Measurements from ENCODE around the gene ANKAR.
"Not testable (repeated sequence)": the region's sequence is repeated elsewhere in the genome, so short reads cannot be mapped to it uniquely, and the experiment has no call there.

ANKAR gene

DNA sequence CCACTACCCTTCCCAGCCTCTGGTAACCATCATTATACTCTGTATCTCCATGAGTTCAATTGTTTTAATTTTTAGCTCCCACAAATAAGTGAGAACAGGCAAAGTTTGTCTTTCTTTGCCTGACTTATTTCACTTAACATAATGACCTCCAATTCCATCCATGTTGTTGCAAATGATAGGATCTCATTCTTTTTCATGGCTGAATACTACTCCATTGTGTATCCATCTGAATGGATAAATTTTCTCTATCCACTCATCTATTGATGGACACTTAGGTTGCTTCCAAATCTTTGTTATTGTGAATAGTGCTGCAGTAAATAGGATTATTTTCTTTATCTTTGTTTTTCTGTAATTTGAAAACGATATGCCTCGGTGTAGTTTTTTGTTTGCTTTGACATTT lies 26.2 kb downstream of the ANKAR start:
- no peak for DNase-seq (ENCODE audit: low read depth in 2 of 2, low spot score in 1 of 2)

DNA sequence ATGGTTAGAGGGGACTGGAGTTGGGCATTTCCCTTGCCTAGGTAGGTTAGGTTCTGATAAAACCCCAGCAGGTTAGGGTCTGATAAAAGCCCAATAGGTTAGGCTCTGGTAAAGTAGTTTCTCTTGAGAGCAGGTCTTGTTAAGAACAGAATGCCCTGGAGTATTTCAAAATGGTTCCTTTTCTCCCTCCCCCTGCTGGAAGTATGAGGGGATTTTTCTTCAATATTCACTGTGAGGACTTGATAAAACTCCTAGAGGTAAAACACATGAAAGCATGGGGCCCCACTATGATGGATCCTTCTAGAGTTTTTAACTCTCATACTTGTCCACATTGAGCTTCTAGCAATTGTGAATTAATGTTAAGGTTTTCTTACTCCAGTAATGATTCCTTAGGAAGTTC lies 27.6 kb downstream of the ANKAR start:
- no peak for DNase-seq (ENCODE audit: low read depth in 2 of 2, low spot score in 1 of 2)

DNA sequence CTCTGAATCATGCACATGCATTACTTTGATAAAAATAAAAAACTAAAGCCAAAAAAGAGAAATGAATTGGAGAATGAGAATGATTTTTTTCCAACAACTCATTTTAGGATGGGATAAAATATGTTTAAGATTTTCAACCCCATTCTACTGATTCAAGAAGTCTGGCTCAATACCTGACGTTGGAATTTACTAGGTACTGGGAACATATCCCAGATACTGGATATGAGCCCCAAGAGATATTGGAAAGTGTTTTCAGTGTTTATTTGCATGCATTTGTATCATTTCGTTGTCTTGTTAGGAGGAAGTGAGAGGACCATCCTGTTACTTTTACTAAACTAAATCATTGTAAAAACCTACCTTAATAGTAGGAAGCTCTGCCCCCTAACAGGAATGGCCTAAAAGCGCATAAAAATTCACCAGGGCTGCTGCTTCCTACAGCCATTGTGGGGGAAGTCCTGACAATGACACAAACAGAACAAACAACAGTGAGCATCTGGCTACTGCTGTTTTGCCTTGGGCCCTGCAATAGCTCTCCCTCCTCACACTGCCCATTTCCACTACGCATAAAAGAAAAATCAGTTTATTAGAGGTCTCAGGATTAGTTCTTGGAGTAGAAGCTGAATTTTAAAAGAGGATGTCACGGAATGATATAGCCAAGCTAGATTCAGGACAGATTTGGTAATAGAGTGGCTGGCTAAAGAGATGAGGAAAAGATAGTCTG lies 35.2 kb downstream of the ANKAR start:
- DNase-seq (ENCODE audit: low read depth in 2 of 2, low spot score in 1 of 2), result no peak

DNA sequence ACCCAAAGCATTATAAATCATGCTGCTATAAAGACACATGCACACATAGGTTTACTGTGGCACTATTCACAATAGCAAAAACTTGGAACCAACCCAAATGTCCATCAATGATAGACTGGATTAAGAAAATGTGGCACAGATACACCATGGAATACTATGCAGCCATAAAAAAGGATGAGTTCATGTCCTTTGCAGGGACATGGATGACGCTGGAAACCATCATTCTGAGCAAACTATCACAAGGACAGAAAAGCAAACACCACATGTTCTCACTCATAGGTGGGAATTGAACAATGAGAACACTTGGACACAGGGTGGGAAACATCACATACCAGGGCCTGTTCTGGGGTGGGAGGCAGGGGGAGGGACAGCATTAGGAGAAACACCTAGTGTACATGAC lies 43.1 kb downstream of the ANKAR start:
- DNase-seq (ENCODE audit: low read depth in 2 of 2, low spot score in 1 of 2), result not testable (repeated sequence)

DNA sequence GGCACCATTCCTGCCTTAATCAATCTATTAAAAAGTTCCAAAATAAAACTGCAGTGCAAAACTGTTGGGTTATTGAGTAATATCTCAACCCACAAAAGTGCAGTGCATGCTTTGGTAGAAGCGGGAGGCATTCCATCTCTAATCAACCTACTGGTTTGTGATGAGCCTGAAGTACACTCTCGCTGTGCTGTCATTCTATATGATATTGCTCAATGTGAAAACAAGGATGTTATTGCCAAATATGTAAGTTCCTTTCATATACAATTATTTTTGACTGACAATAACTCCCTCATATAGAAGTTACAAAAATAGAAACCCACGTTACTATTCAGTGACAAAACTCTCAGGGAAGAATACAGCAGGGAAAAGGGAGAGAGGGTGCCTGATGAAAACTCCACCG lies 45.1 kb downstream of the ANKAR start:
- no peak for DNase-seq (ENCODE audit: low read depth in 2 of 2, low spot score in 1 of 2)

DNA sequence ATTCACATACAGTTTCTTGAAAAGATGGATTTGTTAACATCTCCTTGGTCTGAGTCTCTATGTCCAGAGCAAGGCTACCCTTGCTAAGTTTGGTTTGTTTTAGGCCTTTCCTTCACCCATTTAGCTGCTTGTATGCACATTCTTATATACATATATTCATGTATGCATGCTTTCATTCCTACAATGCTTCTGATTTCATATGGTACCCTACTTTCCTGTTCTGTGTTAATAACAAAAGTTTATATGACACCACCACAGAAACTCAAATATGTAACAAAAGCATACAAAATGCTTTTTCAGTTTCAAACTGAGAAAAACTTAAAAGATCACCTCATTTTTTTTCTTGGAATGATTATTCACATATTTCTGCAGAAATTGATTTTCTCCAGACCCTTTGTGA lies 48.7 kb downstream of the ANKAR start:
- no peak for DNase-seq (ENCODE audit: low read depth in 2 of 2, low spot score in 1 of 2)
